ENCODE data around the gene KIAA1217.

DNA sequence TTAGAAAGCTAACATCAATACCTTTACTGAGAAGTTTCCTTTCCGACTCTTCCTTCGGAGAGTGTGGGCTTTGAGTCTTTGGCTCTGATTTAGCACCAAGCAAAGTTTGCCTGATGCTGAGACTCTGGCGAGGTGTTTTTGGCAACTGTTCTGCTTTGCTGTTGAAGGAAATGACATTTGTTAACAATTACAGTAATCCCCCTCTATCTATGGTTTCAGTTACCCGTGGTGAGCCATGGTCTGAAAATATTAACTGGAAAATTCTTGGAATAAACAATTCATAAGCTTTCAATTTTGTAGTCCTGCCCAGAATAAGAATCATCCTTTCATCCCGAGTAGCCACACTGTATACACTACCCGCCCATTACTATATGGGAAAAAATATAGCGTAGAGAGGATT, 388.5 kb downstream of the KIAA1217 start:
- TF ChIP-seq, protein P1, sequence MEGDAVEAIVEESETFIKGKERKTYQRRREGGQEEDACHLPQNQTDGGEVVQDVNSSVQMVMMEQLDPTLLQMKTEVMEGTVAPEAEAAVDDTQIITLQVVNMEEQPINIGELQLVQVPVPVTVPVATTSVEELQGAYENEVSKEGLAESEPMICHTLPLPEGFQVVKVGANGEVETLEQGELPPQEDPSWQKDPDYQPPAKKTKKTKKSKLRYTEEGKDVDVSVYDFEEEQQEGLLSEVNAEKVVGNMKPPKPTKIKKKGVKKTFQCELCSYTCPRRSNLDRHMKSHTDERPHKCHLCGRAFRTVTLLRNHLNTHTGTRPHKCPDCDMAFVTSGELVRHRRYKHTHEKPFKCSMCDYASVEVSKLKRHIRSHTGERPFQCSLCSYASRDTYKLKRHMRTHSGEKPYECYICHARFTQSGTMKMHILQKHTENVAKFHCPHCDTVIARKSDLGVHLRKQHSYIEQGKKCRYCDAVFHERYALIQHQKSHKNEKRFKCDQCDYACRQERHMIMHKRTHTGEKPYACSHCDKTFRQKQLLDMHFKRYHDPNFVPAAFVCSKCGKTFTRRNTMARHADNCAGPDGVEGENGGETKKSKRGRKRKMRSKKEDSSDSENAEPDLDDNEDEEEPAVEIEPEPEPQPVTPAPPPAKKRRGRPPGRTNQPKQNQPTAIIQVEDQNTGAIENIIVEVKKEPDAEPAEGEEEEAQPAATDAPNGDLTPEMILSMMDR (IDR thresholded peaks at IDR 0.05): no peak
- TF ChIP-seq POLR2A (IDR thresholded peaks at IDR 0.05): no peak

All from lower leg skin (tissue), 3 donors.